Neuron (in vitro differentiated cells): ENCODE data around the gene GUCA1A.
"Not testable (repeated sequence)": the region's sequence is repeated elsewhere in the genome, so short reads cannot be mapped to it uniquely, and the experiment has no call there.

Source experiments
- H2AFZ ChIP-seq: one replicate; pipeline ENCODE4 v1.6.1; 2013; ENCODE audit warnings: low read depth, mild to moderate bottlenecking, inconsistent platforms, low read length, moderate library complexity
- H3K27me3 ChIP-seq: one replicate; pipeline ENCODE4 v1.6.1; 2013; ENCODE audit warnings: low read length; ENCODE audit not compliant: insufficient read depth
- H3K36me3 ChIP-seq: one replicate; pipeline ENCODE4 v1.6.1; 2013; ENCODE audit warnings: low read length; ENCODE audit not compliant: insufficient read depth
- H3K4me1 ChIP-seq: one replicate; pipeline ENCODE4 v1.6.1; 2013; ENCODE audit warnings: low read length; ENCODE audit not compliant: insufficient read depth
- H3K4me3 ChIP-seq: 2 replicates; pipeline ENCODE4 v1.5.1; 2013; ENCODE audit warnings: mild to moderate bottlenecking, low read length, moderate library complexity
- H3K9me3 ChIP-seq: one replicate; pipeline ENCODE4 v1.6.1; 2013; ENCODE audit warnings: low read length

The GUCA1A gene

DNA sequence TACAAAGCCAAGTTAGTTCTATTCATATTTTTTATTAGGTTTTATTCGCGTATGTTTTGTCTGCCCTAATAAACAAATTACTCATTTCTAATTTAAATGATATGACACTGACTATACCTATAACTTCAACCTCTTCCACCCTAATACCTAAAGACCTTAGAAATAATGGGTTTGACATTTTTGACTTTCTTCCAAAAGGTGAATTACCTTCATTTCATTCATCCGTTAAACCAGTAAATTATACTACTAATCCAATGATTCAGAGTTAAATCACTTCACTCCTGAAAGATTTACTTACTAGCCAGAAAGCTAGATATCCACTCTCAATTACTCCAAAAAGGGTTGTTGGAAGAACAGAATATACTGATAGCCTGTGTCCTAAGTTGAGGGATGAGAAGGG, 39.3 kb downstream of the GUCA1A start:
- Histone ChIP-seq H2AFZ (no peak overlapping the region), H3K4me3 (no peak overlapping the region), H3K36me3 (peaks cover 54% of the 10 kb centered on the region), H3K4me1 (peaks cover 12% of the 10 kb centered on the region), H3K27me3 (no peaks in the 10 kb centered on the region), H3K9me3 (no peaks in the 10 kb centered on the region)

DNA sequence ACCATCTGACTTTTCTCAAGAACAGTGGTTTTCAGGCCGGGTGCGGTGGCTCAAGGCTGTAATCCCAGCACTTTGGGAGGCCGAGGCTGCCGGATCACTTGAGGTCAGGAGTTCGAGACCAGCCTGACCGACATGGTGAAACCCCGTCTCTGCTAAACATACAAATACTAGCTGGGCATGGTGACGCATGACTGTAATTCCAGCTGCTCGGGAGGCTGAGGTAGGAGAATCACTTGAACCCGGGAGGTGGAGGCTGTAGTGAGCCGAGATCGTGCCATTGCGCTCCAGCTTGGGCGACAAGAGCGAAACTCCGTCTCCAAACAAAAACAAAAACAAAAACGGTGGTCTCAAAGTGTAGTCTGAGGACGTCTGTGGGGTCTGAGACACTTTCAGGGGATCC, 43.3 kb downstream of the GUCA1A start:
- Histone ChIP-seq H3K4me1 (peaks cover 12% of the 10 kb centered on the region), H3K36me3 (peaks cover 23% of the 10 kb centered on the region), H3K4me3 (peak overlapping the region; percentile 91)
- H2AFZ ChIP-seq, H3K9me3 ChIP-seq, H3K27me3 ChIP-seq: not testable (repeated sequence)

DNA sequence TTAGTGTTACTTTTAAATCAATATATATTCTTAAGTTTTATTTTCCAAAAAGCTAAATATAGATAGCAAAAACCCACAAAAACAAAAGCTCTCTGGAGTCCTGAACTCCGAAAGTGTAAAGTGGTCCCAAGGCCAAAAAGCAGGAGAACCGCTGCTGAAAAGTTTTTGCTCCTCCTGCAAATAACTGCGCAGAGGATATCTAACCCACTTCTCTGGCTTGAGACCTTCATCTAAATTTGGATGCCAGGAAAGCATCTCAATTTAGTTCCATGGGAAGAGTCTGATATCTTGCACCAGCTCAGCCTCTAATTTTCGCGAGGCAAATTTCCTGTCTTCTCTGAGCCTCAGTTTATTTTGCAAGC, 44.0 kb downstream of the GUCA1A start:
- Histone ChIP-seq H3K27me3 (no peaks in the 10 kb centered on the region), H3K9me3 (no peaks in the 10 kb centered on the region), H2AFZ (peak overlapping the region; percentile 82), H3K4me1 (peaks cover 12% of the 10 kb centered on the region), H3K36me3 (peaks cover 17% of the 10 kb centered on the region), H3K4me3 (peak overlapping the region; percentile 91)

DNA sequence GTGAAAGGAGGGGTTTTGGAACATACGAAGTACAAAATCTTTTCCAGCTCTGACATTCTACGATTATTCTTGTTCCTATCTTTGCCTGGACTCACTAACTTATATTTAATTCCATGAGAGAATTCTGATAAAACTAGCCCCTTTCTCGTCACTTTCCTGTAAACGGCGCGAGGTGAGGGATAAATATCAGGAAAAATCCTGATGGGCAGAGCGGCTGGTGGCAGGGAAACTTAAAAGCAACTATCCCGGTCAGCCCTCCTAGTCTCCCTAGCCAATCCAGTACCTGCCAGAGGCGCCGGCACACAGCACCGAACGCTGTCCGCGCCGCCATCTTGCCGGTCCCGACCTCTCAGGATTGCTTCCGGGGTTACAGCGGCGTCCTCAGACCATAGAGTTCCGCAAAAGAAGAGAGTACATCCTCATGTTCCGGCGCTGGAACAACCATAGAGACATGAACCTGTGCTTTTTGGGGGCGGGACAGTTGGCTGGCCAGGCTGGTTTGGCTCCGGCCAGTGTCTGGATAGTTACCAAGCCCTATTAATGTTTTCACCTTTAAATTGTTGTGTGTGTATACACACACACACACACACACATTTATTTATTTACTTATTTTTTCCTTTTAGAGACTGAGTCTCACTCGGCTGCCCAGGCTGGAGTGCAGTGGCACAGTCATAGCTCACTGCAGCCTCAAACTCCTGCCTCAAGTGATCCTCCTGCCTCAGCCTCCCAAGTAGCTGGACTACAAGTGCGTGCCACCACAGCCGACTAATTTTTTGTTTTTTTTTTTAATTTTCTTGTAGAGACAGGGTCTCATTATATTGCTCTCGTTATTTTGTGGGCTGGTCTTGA, 44.6 kb downstream of the GUCA1A start, which contains the start of gene MRPS10:
TSS of gene MRPS10 (minus strand) at position 343 of the 849 bp plus-strand sequence. CDS start at position 331, 12 bp downstream.
- Histone ChIP-seq H3K9me3 (no peaks in the 10 kb centered on the region), H2AFZ (peak within 1 kb of the TSS; percentile 88), H3K4me1 (peaks cover 12% of the 10 kb centered on the region), H3K27me3 (no peaks in the 10 kb centered on the region), H3K4me3 (peak within 1 kb of the TSS; percentile 91), H3K36me3 (peaks cover 12% of the 10 kb centered on the region)

DNA sequence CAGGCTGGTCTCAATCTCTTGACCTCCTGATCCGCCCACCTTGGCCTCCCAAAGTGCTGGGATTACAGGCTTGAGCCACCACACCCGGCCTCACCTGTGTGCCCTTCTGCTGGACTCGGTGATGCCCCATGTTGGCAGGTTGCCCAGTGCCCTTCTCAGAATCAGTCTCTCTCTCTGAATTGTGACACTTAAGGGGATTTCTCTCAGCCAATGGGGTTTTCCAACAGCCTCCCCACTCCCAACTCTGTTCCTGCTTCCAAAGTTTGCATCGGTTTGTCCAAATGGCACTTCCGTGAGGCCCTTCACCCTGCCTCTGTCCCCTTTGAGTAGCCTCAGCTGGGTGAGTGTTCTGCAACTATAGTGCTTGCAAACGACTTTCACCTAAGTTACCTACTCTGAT, 47.6 kb downstream of the GUCA1A start:
- H3K4me1 ChIP-seq: peaks cover 12% of the 10 kb centered on the region
- no peaks in the 10 kb centered on the region for H3K27me3 ChIP-seq
- H3K4me3 ChIP-seq: no peak overlapping the region
- H3K9me3 ChIP-seq: no peaks in the 10 kb centered on the region
- no peaks in the 10 kb centered on the region for H3K36me3 ChIP-seq
- no peak overlapping the region for H2AFZ ChIP-seq

DNA sequence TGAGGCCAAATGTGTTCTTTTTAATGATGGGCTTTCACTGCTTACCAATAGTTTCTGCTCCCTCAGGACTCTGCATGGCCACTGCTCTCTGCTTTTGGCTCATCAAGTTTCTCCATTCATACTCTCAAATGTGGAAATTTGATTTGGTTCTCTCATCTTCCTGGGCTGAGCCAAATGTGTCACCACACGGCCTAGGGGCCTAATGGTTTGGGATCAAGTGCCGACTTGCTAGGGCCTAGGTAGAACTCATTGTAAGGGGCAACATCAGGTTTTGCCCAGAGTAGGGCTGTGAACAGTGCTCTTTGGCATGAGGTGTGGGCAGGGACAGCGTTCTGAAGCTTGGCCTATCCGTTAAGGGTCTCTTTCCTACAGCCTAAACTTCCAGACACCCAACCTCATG, 48.4 kb downstream of the GUCA1A start:
- Histone ChIP-seq H3K27me3 (no peaks in the 10 kb centered on the region), H3K9me3 (no peaks in the 10 kb centered on the region), H3K4me1 (peaks cover 7% of the 10 kb centered on the region), H2AFZ (no peak overlapping the region), H3K36me3 (peaks cover under 1% of the 10 kb centered on the region), H3K4me3 (no peak overlapping the region)

DNA sequence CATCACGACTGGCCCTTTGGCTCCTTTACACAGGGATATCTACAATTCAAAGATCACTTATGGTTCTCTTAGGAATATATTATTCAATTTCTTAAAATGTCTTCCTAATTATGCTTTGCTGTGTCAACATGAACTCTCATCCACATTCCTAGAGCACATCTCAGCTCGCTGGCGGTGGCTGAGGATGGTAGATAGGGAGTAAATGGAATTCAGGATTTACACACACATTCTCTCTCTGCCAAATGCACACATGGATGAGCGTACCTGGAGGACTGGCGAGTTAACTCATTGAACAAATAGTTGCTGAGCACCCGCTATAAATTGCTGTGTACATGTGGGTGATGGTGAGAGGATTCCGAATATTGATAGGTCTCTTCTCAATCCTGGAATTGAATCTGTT, 49.3 kb downstream of the GUCA1A start:
- Histone ChIP-seq H3K36me3 (peaks cover 10% of the 10 kb centered on the region), H3K27me3 (no peaks in the 10 kb centered on the region), H2AFZ (no peak overlapping the region), H3K4me1 (no peaks in the 10 kb centered on the region), H3K9me3 (no peaks in the 10 kb centered on the region), H3K4me3 (no peak overlapping the region)

DNA sequence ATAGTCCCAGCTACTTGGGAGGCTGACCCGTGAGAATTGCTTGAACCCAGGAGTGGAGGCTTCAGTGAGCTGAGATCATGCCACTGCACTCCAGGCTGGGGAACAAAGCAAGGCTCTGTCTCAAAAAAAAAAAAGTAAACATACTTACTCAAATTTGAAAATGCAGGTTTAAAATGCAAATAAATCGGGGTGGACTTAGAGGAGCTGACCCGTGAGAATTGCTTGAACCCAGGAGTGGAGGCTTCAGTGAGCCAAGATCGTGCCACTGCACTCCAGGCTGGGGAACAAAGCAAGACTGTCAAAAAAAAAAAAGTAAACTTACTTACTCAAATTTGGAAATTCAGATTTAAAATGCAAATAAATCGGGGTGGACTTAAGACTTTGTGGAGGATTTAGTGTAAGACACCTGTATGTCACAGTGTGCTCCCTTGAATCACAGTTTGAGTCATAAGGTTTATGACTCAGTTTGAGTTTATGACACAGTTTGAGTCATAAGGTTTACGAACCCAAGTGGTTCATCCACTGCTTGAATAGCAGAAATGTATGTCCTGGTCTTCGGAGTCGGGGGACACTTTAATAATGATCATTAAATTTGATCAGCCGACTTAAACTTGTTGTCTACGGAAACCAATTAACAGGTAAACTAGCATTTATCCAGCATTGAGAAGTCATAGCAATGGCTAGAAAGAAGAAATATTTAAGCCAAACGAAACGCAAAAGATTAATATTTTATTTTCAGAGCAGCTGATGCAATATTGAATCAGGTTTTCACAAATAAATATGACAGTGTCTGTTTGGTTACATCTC, 51.3 kb downstream of the GUCA1A start:
- H3K4me1 ChIP-seq: no peaks in the 10 kb centered on the region
- H3K4me3 ChIP-seq: no peak overlapping the region
- H2AFZ ChIP-seq: no peak overlapping the region
- no peaks in the 10 kb centered on the region for H3K27me3 ChIP-seq
- no peaks in the 10 kb centered on the region for H3K9me3 ChIP-seq
- peaks cover 25% of the 10 kb centered on the region for H3K36me3 ChIP-seq

DNA sequence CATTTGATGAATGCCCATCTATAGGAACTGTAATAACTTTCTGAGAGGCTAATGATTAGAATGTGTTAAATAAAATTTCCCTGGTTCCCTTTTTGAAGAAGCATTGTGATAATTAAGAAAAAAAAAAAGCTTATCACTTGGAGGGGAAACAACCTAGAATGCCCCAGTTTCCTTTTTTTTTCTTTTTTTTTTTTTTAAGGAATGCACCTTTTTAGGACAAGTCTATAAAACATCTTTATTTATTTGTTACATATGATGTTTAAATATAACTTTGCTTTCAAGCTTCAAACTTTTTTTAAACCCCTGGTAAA, 51.8 kb downstream of the GUCA1A start:
- Histone ChIP-seq H3K27me3 (no peaks in the 10 kb centered on the region), H3K36me3 (peaks cover 26% of the 10 kb centered on the region), H2AFZ (no peak overlapping the region), H3K4me3 (no peak overlapping the region), H3K4me1 (no peaks in the 10 kb centered on the region), H3K9me3 (no peaks in the 10 kb centered on the region)

DNA sequence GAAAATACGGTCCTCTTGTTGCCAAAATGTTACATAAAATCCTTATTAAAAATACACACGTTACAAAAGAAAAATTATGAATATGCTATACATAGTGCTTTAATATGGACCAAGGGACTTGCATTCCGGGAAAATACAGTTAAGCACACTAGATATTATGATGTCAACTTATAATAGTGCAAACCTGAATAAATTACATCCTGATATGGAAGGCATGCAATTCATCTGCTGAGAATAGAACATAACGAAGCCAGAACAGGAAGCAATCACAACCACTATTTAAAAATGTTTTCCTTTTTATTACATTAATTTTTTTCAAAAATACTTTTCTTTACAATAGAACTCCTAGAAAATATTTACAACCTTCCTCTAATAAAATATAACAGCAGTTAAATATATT, 52.3 kb downstream of the GUCA1A start:
- Histone ChIP-seq H3K36me3 (peaks cover 30% of the 10 kb centered on the region), H2AFZ (no peak overlapping the region), H3K4me3 (no peak overlapping the region)

DNA sequence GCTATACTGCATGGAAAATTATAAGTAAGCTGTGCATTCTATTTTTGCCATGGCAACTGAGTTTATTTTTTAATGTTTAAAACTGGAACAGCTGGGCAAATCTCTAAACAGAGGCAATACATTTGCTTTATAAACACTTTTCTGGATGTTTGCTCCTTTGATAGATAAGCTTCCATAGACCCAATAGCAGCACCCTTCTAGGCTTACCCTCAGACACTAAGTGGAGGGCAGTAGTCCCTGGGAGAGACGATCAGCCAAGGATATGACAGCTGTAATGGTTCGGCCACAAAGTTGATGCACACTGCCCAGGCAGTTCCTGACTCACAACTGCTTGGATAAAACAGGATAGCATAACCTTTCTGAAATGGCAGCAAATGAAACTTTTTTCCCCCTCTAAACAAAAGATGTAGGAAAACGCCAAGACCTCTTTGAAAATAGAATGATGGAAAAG, 53.0 kb downstream of the GUCA1A start:
- H2AFZ ChIP-seq: no peak overlapping the region
- no peaks in the 10 kb centered on the region for H3K4me1 ChIP-seq
- no peak overlapping the region for H3K4me3 ChIP-seq
- H3K36me3 ChIP-seq: peaks cover 36% of the 10 kb centered on the region
- no peaks in the 10 kb centered on the region for H3K9me3 ChIP-seq
- no peaks in the 10 kb centered on the region for H3K27me3 ChIP-seq

More for the DNA sequence above, 52.3 kb downstream of the GUCA1A start:
- Histone ChIP-seq H3K4me1 (no peaks in the 10 kb centered on the region), H3K9me3 (no peaks in the 10 kb centered on the region), H3K27me3 (no peaks in the 10 kb centered on the region)

DNA sequence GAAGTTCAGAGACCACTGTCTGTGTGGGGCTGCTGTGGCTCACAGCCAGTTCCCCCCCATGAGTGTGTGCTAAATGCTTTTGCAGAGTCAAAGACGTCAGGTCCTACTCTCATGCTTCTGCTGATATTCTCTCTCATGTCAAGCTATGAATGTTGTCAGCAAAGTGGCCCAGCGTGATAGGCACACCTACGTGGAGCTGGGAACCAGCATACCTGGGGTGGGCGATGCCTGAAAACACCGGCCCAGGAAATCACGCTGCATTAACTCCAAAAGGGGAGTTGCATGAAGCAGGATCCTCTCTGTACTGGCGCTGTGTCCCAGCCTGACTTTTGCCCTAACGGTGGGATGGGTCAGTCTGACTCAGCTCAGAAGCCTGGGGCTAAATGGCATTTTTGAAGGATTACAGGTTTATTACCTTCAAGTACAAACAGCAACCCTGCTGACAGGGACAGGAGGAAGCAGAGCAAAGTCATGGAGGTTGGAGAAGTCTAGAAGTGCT, 53.5 kb downstream of the GUCA1A start:
- Histone ChIP-seq H3K4me3 (no peak overlapping the region), H3K9me3 (no peaks in the 10 kb centered on the region), H2AFZ (no peak overlapping the region), H3K4me1 (no peaks in the 10 kb centered on the region), H3K36me3 (peaks cover 41% of the 10 kb centered on the region), H3K27me3 (no peaks in the 10 kb centered on the region)

DNA sequence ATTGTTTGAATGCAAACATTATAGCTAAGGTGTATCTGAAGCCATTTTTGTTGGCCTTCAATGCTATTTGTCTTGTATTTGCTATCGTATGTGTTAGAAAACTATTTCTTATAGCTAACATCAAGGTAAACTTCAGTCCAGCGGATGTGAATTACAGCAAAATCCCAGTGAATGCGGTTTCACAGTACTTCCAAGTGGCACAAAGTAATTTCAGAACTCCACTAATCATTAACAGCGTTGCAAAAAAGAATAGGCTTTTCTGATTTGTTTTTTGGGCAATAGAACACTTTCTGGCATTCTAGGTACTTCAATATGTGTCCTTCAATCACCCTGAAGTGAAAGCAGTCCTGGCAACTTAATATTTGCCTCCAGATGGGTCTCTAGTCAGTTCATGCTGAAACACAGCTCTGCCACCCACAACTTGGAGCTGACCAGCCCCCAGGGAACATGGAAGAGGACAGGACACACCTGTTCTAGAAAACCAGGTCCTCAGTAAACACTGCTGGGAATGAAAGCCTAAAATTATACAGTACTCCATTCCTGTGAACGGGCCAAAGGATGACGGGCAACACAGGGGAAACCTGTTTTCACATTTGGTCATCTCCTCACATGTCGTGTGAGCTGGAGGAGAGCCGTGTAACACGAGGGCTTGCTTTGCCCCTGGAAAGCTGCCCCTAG, 54.1 kb downstream of the GUCA1A start:
- no peaks in the 10 kb centered on the region for H3K27me3 ChIP-seq
- no peak overlapping the region for H2AFZ ChIP-seq
- H3K9me3 ChIP-seq: no peaks in the 10 kb centered on the region
- no peak overlapping the region for H3K4me3 ChIP-seq
- H3K36me3 ChIP-seq: peaks cover 46% of the 10 kb centered on the region
- H3K4me1 ChIP-seq: no peaks in the 10 kb centered on the region
